Progenitor cell of endocrine pancreas (in vitro differentiated cells): ENCODE data around the gene CRELD2. TPM values are rescaled to one million over a fixed set of nuclear protein-coding genes. Genes with fewer than 3 reads are reported as not detected.
A peak's percentile ranks its signal among the peaks of the same experiment; 100 is the strongest.

Source experiments
- DNase-seq: peaks from one replicate; pipeline ENCODE4 v3.0.0; 2021; ENCODE audit warnings: low spot score; ENCODE audit not compliant: unreplicated experiment
- H3K27ac Mint-ChIP-seq: 2 replicates; pipeline ENCODE4 v1.8.0; 2021; ENCODE audit warnings: mild to moderate bottlenecking, moderate library complexity, mixed read lengths
- H3K27me3 Mint-ChIP-seq: 2 replicates; pipeline ENCODE4 v1.8.0; 2021; ENCODE audit warnings: mixed read lengths
- H3K36me3 Mint-ChIP-seq: 2 replicates; pipeline ENCODE4 v1.8.0; 2022; ENCODE audit warnings: mixed read lengths; ENCODE audit not compliant: insufficient read depth
- H3K4me1 Mint-ChIP-seq: 2 replicates; pipeline ENCODE4 v1.8.0; 2021; ENCODE audit warnings: low read depth, mixed read lengths
- H3K4me3 Mint-ChIP-seq: 2 replicates; pipeline ENCODE4 v1.8.0; 2021; ENCODE audit warnings: low read depth, mild to moderate bottlenecking, moderate library complexity, mixed read lengths
- H3K9me3 Mint-ChIP-seq: 2 replicates; pipeline ENCODE4 v1.8.0; 2021; ENCODE audit warnings: low read depth, mixed read lengths
- CTCF ChIP-seq: fragments of 200-600 bp; sonication (generic); IDR thresholded peaks from one replicate; pipeline ENCODE4 v1.5.0; 2021; ENCODE audit warnings: antibody characterized with exemption, mild to moderate bottlenecking; ENCODE audit not compliant: unreplicated experiment
- total RNA-seq: library from RNA; stranded (reverse); gene quantifications from 2 replicates; pipeline ENCODE4 v1.2.1, GENCODE V29; 2021

The CRELD2 gene
- total RNA-seq, 1 donor from 2014 or later, result 42.2 TPM

GRCh38 chr22:49933236-49934159 lies 15.1 kb downstream of the CRELD2 start:
- no peak for DNase-seq
- Mint-ChIP-seq H3K36me3 (no peaks in the 10 kb centered on the region), H3K27me3 (peaks cover 19% of the 10 kb centered on the region), H3K27ac (peak overlapping the region; percentile 73), H3K4me1 (no peaks in the 10 kb centered on the region), H3K4me3 (no peak overlapping the region), H3K9me3 (no peaks in the 10 kb centered on the region)
- TF ChIP-seq CTCF, result no peak

GRCh38 chr22:49934160-49934890 lies 15.9 kb downstream of the CRELD2 start:
- Mint-ChIP-seq H3K27me3 (peaks cover 19% of the 10 kb centered on the region), H3K4me3 (no peak overlapping the region), H3K9me3 (no peaks in the 10 kb centered on the region), H3K36me3 (no peaks in the 10 kb centered on the region), H3K4me1 (no peaks in the 10 kb centered on the region), H3K27ac (no peak overlapping the region)
- TF ChIP-seq CTCF, result no peak
- DNase-seq, result no peak

GRCh38 chr22:49934891-49935557 lies 16.6 kb downstream of the CRELD2 start:
- Mint-ChIP-seq H3K27ac (no peak overlapping the region), H3K9me3 (no peaks in the 10 kb centered on the region), H3K4me1 (no peaks in the 10 kb centered on the region), H3K27me3 (peaks cover 18% of the 10 kb centered on the region), H3K4me3 (no peak overlapping the region), H3K36me3 (no peaks in the 10 kb centered on the region)
- no peak for TF ChIP-seq CTCF
- no peak for DNase-seq

- Mint-ChIP-seq H3K27ac (no peak overlapping the region), H3K27me3 (peaks cover 13% of the 10 kb centered on the region), H3K4me3 (no peak overlapping the region), H3K9me3 (no peaks in the 10 kb centered on the region), H3K36me3 (no peaks in the 10 kb centered on the region), H3K4me1 (no peaks in the 10 kb centered on the region)
- DNase-seq, result no peak
- no peak for TF ChIP-seq CTCF
Observed at GRCh38 chr22:49935561-49935960, 17.1 kb downstream of the CRELD2 start.
